ENCODE measurements around the gene CYP3A5. TPM values are rescaled to one million over a fixed set of nuclear protein-coding genes. Genes with fewer than 3 reads are reported as not detected.

The CYP3A5 gene
- total and polyA plus RNA-seq, 2 of the 13 experiments (the other 11 are each of a cell fraction or from before 2014, with no cell fraction given) = 5.7 to 9.3 TPM

DNA sequence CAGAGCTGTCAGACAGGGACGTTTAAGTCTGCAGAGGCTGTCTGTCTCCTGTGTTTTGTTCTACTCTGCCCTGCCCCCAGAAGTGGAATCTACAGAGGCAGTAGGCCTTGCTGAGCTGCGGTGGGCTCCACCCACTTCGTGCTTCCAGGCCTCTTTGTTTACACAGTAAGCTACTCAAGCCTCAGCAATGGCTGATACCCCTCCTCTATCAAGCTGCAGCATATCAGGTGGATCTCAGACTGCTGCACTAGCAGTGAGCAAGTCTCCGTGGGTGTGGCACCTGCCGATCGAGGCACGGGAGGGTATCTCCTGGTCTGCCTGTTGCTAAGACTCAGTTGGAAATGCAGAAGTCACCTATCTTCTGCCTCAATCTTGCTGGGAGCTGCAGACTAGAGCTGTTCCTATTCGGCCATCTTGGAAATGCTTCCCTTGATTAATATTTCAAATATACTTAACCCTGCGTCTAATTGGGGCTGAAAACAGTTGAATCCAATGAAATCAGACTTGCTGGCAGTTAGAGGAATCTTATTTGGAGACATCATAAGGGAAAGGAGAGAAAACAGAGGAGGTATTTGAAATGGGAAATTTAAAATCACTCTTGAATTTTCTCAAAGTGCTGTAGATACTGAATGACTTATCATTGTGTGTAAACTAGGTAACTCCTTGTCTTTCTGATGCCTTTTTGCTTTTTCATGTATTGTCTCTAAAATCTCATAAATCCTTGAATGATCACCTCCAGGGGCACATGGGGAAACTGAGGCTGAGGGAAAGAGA is 13.8 kb upstream of the CYP3A5 start (continued):
- TF ChIP-seq MTA3 (CRISPR knock-in tag; IDR thresholded peaks at IDR 0.05) (no peak), SIX1 (CRISPR knock-in tag; IDR thresholded peaks at IDR 0.05; ENCODE audit: borderline replicate concordance) (peak; percentile 75; the same call in 1 of the 2 replicates), ETV6 (CRISPR knock-in tag; conservative IDR thresholded peaks at IDR 0.05) (no peak), ZFX (CRISPR knock-in tag; IDR thresholded peaks at IDR 0.05; ENCODE audit: low read depth) (peak; percentile 97), NRL (CRISPR knock-in tag; IDR thresholded peaks at IDR 0.05; ENCODE audit: borderline replicate concordance) (peak; percentile 87), ZNF644 (CRISPR knock-in tag; IDR thresholded peaks at IDR 0.05; ENCODE audit: low read depth) (peak; percentile 34; the same call in 1 of the 2 replicates), ZNF235 (CRISPR knock-in tag; IDR thresholded peaks at IDR 0.05; ENCODE audit: borderline replicate concordance) (no peak), ZFP36 (IDR thresholded peaks at IDR 0.05; ENCODE audit: borderline replicate concordance, low read depth, low read length, partially characterized antibody) (no peak), ZFYVE20 (CRISPR knock-in tag; IDR thresholded peaks at IDR 0.05; ENCODE audit: borderline replicate concordance, low read depth) (0 out of 2 replicates have a peak, but pooled peaks have one; percentile 61), FOXM1 (CRISPR knock-in tag; IDR thresholded peaks at IDR 0.05) (no peak), NCOA5 (CRISPR knock-in tag; IDR thresholded peaks at IDR 0.05) (no peak), GLI4 (CRISPR knock-in tag; IDR thresholded peaks at IDR 0.05; ENCODE audit: borderline replicate concordance) (no peak), SATB2 (CRISPR knock-in tag; IDR thresholded peaks at IDR 0.05) (peak; percentile 84; the same call in 1 of the 2 replicates), YEATS2 (CRISPR knock-in tag; IDR thresholded peaks at IDR 0.05; ENCODE audit: borderline replicate concordance) (peak; percentile 60; the same call in 1 of the 2 replicates), TMF1 (CRISPR knock-in tag; IDR thresholded peaks at IDR 0.05; ENCODE audit: low read depth) (peak; percentile 24; the same call in 1 of the 2 replicates), ATF3 (CRISPR knock-in tag; IDR thresholded peaks at IDR 0.05) (no peak), ZNF547 (CRISPR knock-in tag; IDR thresholded peaks at IDR 0.05) (no peak; the same call in 1 of the 2 replicates), ZKSCAN5 (CRISPR knock-in tag; IDR thresholded peaks at IDR 0.05) (no peak), ZNF124 (CRISPR knock-in tag; IDR thresholded peaks at IDR 0.05) (0 out of 2 replicates have a peak, but pooled peaks have one; percentile 67), HNRNPH1 (optimal IDR thresholded peaks at IDR 0.05; ENCODE audit: low read depth, low read length) (no peak), MYNN (CRISPR knock-in tag; IDR thresholded peaks at IDR 0.05; ENCODE audit: low read depth) (no peak), ZNF776 (CRISPR knock-in tag; IDR thresholded peaks at IDR 0.05) (no peak), NR3C1 (CRISPR knock-in tag; IDR thresholded peaks at IDR 0.05) (no peak), HDAC1 (CRISPR knock-in tag; IDR thresholded peaks at IDR 0.05) (peak; percentile 66), ZNF446 (CRISPR knock-in tag; IDR thresholded peaks at IDR 0.05) (no peak), HES4 (CRISPR knock-in tag; IDR thresholded peaks at IDR 0.05; ENCODE audit: borderline replicate concordance) (no peak), MIXL1 (CRISPR knock-in tag; IDR thresholded peaks at IDR 0.05) (peak; percentile 85), CC2D1A (CRISPR knock-in tag; IDR thresholded peaks at IDR 0.05) (no peak; the same call in 1 of the 2 replicates), HHEX (CRISPR knock-in tag; IDR thresholded peaks at IDR 0.05) (no peak), ZNF138 (CRISPR knock-in tag; IDR thresholded peaks at IDR 0.05; ENCODE audit: low read depth) (peak; percentile 65; the same call in 1 of the 2 replicates)
- TF ChIP-seq, protein P1, sequence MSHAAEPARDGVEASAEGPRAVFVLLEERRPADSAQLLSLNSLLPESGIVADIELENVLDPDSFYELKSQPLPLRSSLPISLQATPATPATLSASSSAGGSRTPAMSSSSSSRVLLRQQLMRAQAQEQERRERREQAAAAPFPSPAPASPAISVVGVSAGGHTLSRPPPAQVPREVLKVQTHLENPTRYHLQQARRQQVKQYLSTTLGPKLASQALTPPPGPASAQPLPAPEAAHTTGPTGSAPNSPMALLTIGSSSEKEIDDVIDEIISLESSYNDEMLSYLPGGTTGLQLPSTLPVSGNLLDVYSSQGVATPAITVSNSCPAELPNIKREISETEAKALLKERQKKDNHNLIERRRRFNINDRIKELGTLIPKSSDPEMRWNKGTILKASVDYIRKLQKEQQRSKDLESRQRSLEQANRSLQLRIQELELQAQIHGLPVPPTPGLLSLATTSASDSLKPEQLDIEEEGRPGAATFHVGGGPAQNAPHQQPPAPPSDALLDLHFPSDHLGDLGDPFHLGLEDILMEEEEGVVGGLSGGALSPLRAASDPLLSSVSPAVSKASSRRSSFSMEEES (CRISPR knock-in tag; IDR thresholded peaks at IDR 0.05) = peak; percentile 69
- TF ChIP-seq, protein P2, sequence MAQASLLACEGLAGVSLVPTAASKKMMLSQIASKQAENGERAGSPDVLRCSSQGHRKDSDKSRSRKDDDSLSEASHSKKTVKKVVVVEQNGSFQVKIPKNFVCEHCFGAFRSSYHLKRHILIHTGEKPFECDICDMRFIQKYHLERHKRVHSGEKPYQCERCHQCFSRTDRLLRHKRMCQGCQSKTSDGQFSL (CRISPR knock-in tag; IDR thresholded peaks at IDR 0.05) = peak; percentile 56; the same call in 1 of the 2 replicates

All from HepG2 (cell line).